Activated T-helper 1 cell treated with anti-CD3 and anti-CD28 coated beads, Interleukin-2, amount 50 U/mL, for 16 hours (primary cell): ENCODE data around the gene CASP7.
"Not testable (repeated sequence)": the region's sequence is repeated elsewhere in the genome, so short reads cannot be mapped to it uniquely, and the experiment has no call there.

Experiments
- DNase-seq, 2 donors: peaks; one replicate each; pipeline ENCODE4 v3.0.0-alpha.2; 2020; ENCODE audit warnings: low read depth in 1 of 2, low spot score in 1 of 2

CASP7 gene

GRCh38 chr10:113679463-113680189 is at the start of gene CASP7:
Gene CASP7, plus strand, starts transcription at chr10:113679912. Its CDS starts 17,582 bp downstream, at chr10:113697494.
- peak; percentile 41 to 72 for DNase-seq

- DNase-seq = no peak
Measured at GRCh38 chr10:113630929-113631533, 48.7 kb upstream of the CASP7 start.

- no peak for DNase-seq
Measured at GRCh38 chr10:113631684-113632367, 47.9 kb upstream of the CASP7 start.

GRCh38 chr10:113639966-113640365 is 39.7 kb upstream of the CASP7 start:
- DNase-seq = no peak

GRCh38 chr10:113641702-113642101 is 38.0 kb upstream of the CASP7 start:
- no peak for DNase-seq

- DNase-seq = no peak
Measured at GRCh38 chr10:113643183-113643582, 36.5 kb upstream of the CASP7 start.

GRCh38 chr10:113644185-113645120 is 35.3 kb upstream of the CASP7 start:
- DNase-seq = no peak

- DNase-seq = no peak
Measured at GRCh38 chr10:113646336-113647201, 33.1 kb upstream of the CASP7 start.

GRCh38 chr10:113647812-113648211 is 31.9 kb upstream of the CASP7 start:
- no peak for DNase-seq

GRCh38 chr10:113648478-113648877 is 31.2 kb upstream of the CASP7 start:
- DNase-seq = no peak

- DNase-seq = no peak
Measured at GRCh38 chr10:113650172-113650571, 29.5 kb upstream of the CASP7 start.

GRCh38 chr10:113651021-113651420 is 28.7 kb upstream of the CASP7 start:
- no peak for DNase-seq

GRCh38 chr10:113651898-113652297 is 27.8 kb upstream of the CASP7 start:
- no peak for DNase-seq

GRCh38 chr10:113652456-113652855 is 27.3 kb upstream of the CASP7 start:
- not testable (repeated sequence) for DNase-seq

GRCh38 chr10:113656896-113657295 is 22.8 kb upstream of the CASP7 start:
- no peak for DNase-seq

- DNase-seq = no peak
Measured at GRCh38 chr10:113657544-113657943, 22.2 kb upstream of the CASP7 start.

- no peak for DNase-seq
Measured at GRCh38 chr10:113661332-113661731, 18.4 kb upstream of the CASP7 start.

- no peak for DNase-seq
Measured at GRCh38 chr10:113663142-113663541, 16.6 kb upstream of the CASP7 start.

GRCh38 chr10:113663908-113664307 is 15.8 kb upstream of the CASP7 start, which contains the start of gene NRAP:
Gene NRAP, minus strand, starts transcription at chr10:113664041. Its CDS starts 159 bp downstream, at chr10:113663882.
- DNase-seq = no peak

GRCh38 chr10:113665352-113665751 is 14.4 kb upstream of the CASP7 start:
- DNase-seq = no peak
